OCI-LY7 (cell line): ENCODE data around the gene OPTC. TPM values are rescaled to one million over a fixed set of nuclear protein-coding genes. Genes with fewer than 3 reads are reported as not detected.
A peak's percentile ranks its signal among the peaks of the same experiment; 100 is the strongest.

Experiments used
- BruUV-seq: library from RNA; stranded (reverse); fragments of 400-500 nt; replicated peaks from 2 replicates; lab custom pipeline; 2021; lab: Mats Ljungman, UMichigan
- CTCF ChIA-PET: fragments of 300-600 bp; sonication (Branson Sonifier 250); formaldehyde crosslinking; loops from one replicate; lab custom pipeline; 2022; ENCODE audit warnings: antibody characterized with exemption; ENCODE audit not compliant: unreplicated experiment; lab: Charles Lee
- POLR2A ChIA-PET: fragments of 300-600 bp; sonication (Branson Sonifier 250); formaldehyde crosslinking; loops from one replicate; lab custom pipeline; 2022; ENCODE audit warnings: antibody characterized with exemption; lab: Charles Lee
- DNase-seq: peaks from one replicate; pipeline ENCODE4 v3.0.0-alpha.2; 2015; ENCODE audit warnings: low spot score
- H2AFZ ChIP-seq: fragments of 200-600 bp; sonication (generic), shearing (Covaris generic); 2 replicates; pipeline ENCODE4 v1.6.1; 2014; ENCODE audit warnings: mild to moderate bottlenecking, antibody characterized with exemption, low read length, moderate library complexity
- H3K27ac ChIP-seq: fragments of 200-600 bp; sonication (generic); 2 replicates; pipeline ENCODE4 v1.5.1; 2014; ENCODE audit warnings: mixed run types, low read depth, mild to moderate bottlenecking, moderate library complexity, low read length, inconsistent platforms; ENCODE audit not compliant: poor library complexity, severe bottlenecking
- H3K36me3 ChIP-seq: fragments of 200-600 bp; sonication (generic); 2 replicates; pipeline ENCODE4 v1.6.1; 2014; ENCODE audit warnings: mild to moderate bottlenecking, antibody characterized with exemption, low read length, moderate library complexity, mixed read lengths; ENCODE audit not compliant: insufficient read depth
- H3K4me1 ChIP-seq: fragments of 200-600 bp; sonication (generic); 2 replicates; pipeline ENCODE4 v1.5.1; 2014; ENCODE audit warnings: mild to moderate bottlenecking, low read length; ENCODE audit not compliant: insufficient read depth, poor library complexity, severe bottlenecking
- H3K4me2 ChIP-seq: fragments of 200-600 bp; sonication (generic); 2 replicates; pipeline ENCODE4 v1.6.1; 2014; ENCODE audit warnings: mild to moderate bottlenecking, low read length
- H3K4me3 ChIP-seq: fragments of 200-600 bp; sonication (generic); 2 replicates; pipeline ENCODE4 v1.5.1; 2014; ENCODE audit warnings: mild to moderate bottlenecking, low read depth, low read length; ENCODE audit not compliant: poor library complexity, severe bottlenecking
- H3K79me2 ChIP-seq: fragments of 200-600 bp; sonication (generic); 2 replicates; pipeline ENCODE4 v1.6.1; 2016; ENCODE audit warnings: low read depth, mild to moderate bottlenecking, low read length, moderate library complexity, mixed read lengths; ENCODE audit not compliant: insufficient read depth
- H3K9me2 ChIP-seq: fragments of 200-600 bp; sonication (generic); 2 replicates; pipeline ENCODE4 v1.6.1; 2016; ENCODE audit warnings: mild to moderate bottlenecking, low read length, mixed read lengths; ENCODE audit not compliant: insufficient read depth
- H3K9me3 ChIP-seq: fragments of 200-600 bp; sonication (generic); 2 replicates; pipeline ENCODE4 v1.6.1; 2014; ENCODE audit warnings: mild to moderate bottlenecking, mixed run types, low read length, mixed read lengths
- H4K20me1 ChIP-seq: fragments of 200-600 bp; sonication (generic); 2 replicates; pipeline ENCODE4 v1.6.1; 2014; ENCODE audit warnings: mild to moderate bottlenecking, antibody characterized with exemption, low read length, moderate library complexity, mixed read lengths; ENCODE audit not compliant: insufficient read depth
- EZH2phosphoT487 ChIP-seq: fragments of 200-600 bp; sonication (generic); IDR thresholded peaks from 2 replicates; pipeline ENCODE4 v1.6.1; 2018; ENCODE audit warnings: low read depth, borderline replicate concordance, mild to moderate bottlenecking, mixed run types, antibody characterized with exemption, low read length, moderate library complexity, mixed read lengths
- intact Hi-C: fragments of 100-400 bp; cut with micrococcal nuclease; formaldehyde crosslinking; loops from one replicate; pipeline ENCODE4 v1.10.0; 2022; ENCODE audit not compliant: unreplicated experiment
- total RNA-seq, 2 experiments: library from RNA; depleted of rRNA in 1 of 2; stranded (reverse); fragments of >200 nt in 1 of 2; shearing (Covaris generic) in 1 of 2; gene quantifications; 2 replicates each; pipeline ENCODE4 v1.2.3, GENCODE V29; 2014 to 2022
- TF ChIP-seq, protein P1 (sequence below): fragments of 200-600 bp; sonication (generic); conservative IDR thresholded peaks from 2 replicates; pipeline ENCODE4 v1.5.1; 2014; ENCODE audit warnings: mild to moderate bottlenecking, antibody characterized with exemption, low read length, moderate library complexity, mixed read lengths

The OPTC gene
- total RNA-seq, 2 experiments from 2014 or later: not detected

DNA sequence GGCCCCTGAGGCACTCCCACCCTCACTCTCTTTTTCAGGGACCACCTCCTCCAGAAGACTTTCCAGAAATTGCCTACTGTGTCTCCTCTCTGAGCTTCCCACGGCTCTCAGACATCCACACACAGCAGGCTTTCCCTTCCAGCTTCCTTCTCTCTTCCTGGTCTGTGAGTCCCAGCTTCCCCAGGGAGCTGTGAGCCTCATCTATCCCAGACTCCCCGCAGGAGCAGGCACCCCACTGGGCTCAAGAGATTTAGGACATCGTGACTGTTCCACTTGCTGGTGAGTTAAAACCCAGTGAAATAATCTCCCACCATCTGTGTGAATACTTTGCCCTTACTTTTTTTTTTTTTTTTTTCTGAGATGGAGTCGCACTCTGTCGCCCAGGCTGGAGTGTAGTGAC is 40.3 kb upstream of the OPTC start:
- no peak for DNase-seq
- no TSS peak for BruUV-seq
- Histone ChIP-seq H3K4me3 (peak overlapping the region; percentile 31), H3K36me3 (no peaks in the 10 kb centered on the region), H4K20me1 (no peaks in the 10 kb centered on the region), H3K9me2 (no peaks in the 10 kb centered on the region), H3K4me2 (peak overlapping the region; percentile 57), H2AFZ (peak overlapping the region; percentile 88; the same call in 1 of the 2 replicates), H3K4me1 (peaks cover 94% of the 10 kb centered on the region), H3K9me3 (no peaks in the 10 kb centered on the region), H3K79me2 (no peaks in the 10 kb centered on the region), H3K27ac (peak overlapping the region; percentile 61)
- CTCF ChIA-PET: no interaction called here
- POLR2A ChIA-PET: interaction anchor here (0.7 to 2.0 kb wide), 6 partner anchors 9 to 115 kb away, joined by 3 to 7 read pairs (median 4); no protein-coding TSS in a partner anchor
- TF ChIP-seq, protein P1, sequence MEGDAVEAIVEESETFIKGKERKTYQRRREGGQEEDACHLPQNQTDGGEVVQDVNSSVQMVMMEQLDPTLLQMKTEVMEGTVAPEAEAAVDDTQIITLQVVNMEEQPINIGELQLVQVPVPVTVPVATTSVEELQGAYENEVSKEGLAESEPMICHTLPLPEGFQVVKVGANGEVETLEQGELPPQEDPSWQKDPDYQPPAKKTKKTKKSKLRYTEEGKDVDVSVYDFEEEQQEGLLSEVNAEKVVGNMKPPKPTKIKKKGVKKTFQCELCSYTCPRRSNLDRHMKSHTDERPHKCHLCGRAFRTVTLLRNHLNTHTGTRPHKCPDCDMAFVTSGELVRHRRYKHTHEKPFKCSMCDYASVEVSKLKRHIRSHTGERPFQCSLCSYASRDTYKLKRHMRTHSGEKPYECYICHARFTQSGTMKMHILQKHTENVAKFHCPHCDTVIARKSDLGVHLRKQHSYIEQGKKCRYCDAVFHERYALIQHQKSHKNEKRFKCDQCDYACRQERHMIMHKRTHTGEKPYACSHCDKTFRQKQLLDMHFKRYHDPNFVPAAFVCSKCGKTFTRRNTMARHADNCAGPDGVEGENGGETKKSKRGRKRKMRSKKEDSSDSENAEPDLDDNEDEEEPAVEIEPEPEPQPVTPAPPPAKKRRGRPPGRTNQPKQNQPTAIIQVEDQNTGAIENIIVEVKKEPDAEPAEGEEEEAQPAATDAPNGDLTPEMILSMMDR: no peak
- no peak for TF ChIP-seq EZH2phosphoT487
- intact Hi-C loops: no loop called here

DNA sequence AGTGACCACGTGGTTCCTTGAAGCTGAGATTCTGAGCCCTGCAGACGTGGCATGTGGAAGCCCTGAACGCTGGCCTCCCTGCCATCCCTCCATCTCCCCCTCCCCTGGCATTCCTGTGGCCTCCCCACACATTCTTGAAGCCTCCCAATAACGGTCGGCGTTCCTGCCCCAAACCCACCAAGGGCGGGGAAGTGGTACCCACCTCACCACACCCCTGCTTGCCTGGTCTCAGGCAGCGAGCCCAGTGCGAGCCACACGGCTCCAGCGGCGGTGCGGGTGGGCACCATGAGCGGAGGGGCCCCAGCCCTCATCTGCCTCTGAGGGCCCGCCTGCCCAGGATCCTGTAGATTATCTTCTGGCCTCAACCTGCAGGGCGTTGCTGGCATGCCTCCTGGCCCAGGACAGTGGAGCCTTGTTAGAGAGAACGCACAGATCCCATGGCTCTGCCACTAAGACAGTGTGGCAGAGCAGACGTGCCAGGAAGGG is 38.9 kb upstream of the OPTC start:
- no TSS peak for BruUV-seq

More for the DNA sequence above, 38.9 kb upstream of the OPTC start:
- peak overlapping the region; percentile 21; the same call in 1 of the 2 replicates for H3K4me2 ChIP-seq
- TF ChIP-seq EZH2phosphoT487: no peak
- TF ChIP-seq, protein P1: no peak
- no peaks in the 10 kb centered on the region for H4K20me1 ChIP-seq
- H3K4me1 ChIP-seq: peaks cover 96% of the 10 kb centered on the region
- ChIA-PET POLR2A (interaction anchor here (0.8 to 2.0 kb wide), 2 partner anchors 116 to 448 kb away, joined by 3 to 7 read pairs; partner anchors contain the start of gene TMEM183A), CTCF (no interaction called here)
- H3K36me3 ChIP-seq: no peaks in the 10 kb centered on the region
- H3K4me3 ChIP-seq: no peak overlapping the region
- no peaks in the 10 kb centered on the region for H3K9me3 ChIP-seq
- no peak for DNase-seq
- intact Hi-C loops: no loop called here
- H3K27ac ChIP-seq: no peak overlapping the region
- H3K79me2 ChIP-seq: no peaks in the 10 kb centered on the region
- H2AFZ ChIP-seq: peak overlapping the region; percentile 26; the same call in 1 of the 2 replicates
- no peaks in the 10 kb centered on the region for H3K9me2 ChIP-seq
